Measurements from ENCODE around the gene NXPE3. TPM values are rescaled to one million over a fixed set of nuclear protein-coding genes. Genes with fewer than 3 reads are reported as not detected.

Gene NXPE3
- total RNA-seq = 10 to 100 TPM in 5 of 7 donors, 1 to 10 TPM in 2; 5.6 to 15.2 (median 13.1) TPM
- polyA plus RNA-seq = 10 to 100 TPM in 1 of 2 donors, 1 to 10 TPM in 1; 7.1 to 16.4 TPM
- long read RNA-seq, donor 1, full-length matches to known transcripts = 10 of 19 reads
- long read RNA-seq, donor 1, partial matches to known transcripts = 2 of 19 reads
- long read RNA-seq, donor 1, other reads (novel, unspliced or antisense) = 7 of 19 reads
- long read RNA-seq, donor 2, partial matches to known transcripts = 0 of 1 reads
- long read RNA-seq, donor 2, other reads (novel, unspliced or antisense) = 0 of 1 reads
- long read RNA-seq, donor 3, full-length matches to known transcripts = 17 of 31 reads
- long read RNA-seq, donor 3, partial matches to known transcripts = 3 of 31 reads
- long read RNA-seq, donor 3, other reads (novel, unspliced or antisense) = 11 of 31 reads

GRCh38 chr3:101779047-101779821, at the start of gene NXPE3:
TSS of gene NXPE3 (plus strand) at chr3:101779211. CDS start at chr3:101785597, 6,386 bp downstream.
- Histone ChIP-seq H3K36me3 (no peaks in the 10 kb centered on the region), H3K9me3 (no peaks in the 10 kb centered on the region), H3K27me3 (no peaks in the 10 kb centered on the region), H3K4me3 (peak within 1 kb of the TSS; percentile 91), H3K27ac (peak within 1 kb of the TSS; percentile 14 to 72), H3K4me1 (ENCODE audit: insufficient read depth) (peaks cover 1% of the 10 kb centered on the region)
- intact Hi-C loops (cut with DNase I) = no loop called here
- 0 to 1% (median 1%) methylated on average over 38 to 78 of the region's 78 CpGs for WGBS, 3 donors
- DNase-seq = peak; percentile 85 to 93 (median 91)
- TF ChIP-seq EP300 (IDR thresholded peaks at IDR 0.05) (no peak), CTCF (IDR thresholded peaks at IDR 0.05) (no peak), POLR2A (IDR thresholded peaks at IDR 0.05) (peak; percentile 45)

GRCh38 chr3:101729586-101729985, 49.4 kb upstream of the NXPE3 start:
- WGBS, 3 donors = 92 to 98% (median 96%) methylated on average over 5 of the region's 5 CpGs
- intact Hi-C loops (cut with DNase I) = no loop called here
- no peaks in the 10 kb centered on the region for H3K4me1 ChIP-seq (ENCODE audit: insufficient read depth)
- TF ChIP-seq POLR2A (IDR thresholded peaks at IDR 0.05) (no peak), EP300 (IDR thresholded peaks at IDR 0.05) (no peak), CTCF (IDR thresholded peaks at IDR 0.05) (no peak)
- H3K9me3 ChIP-seq = no peaks in the 10 kb centered on the region
- H3K36me3 ChIP-seq = no peaks in the 10 kb centered on the region
- no peak overlapping the region for H3K4me3 ChIP-seq
- no peak overlapping the region for H3K27ac ChIP-seq
- no peak for DNase-seq
- no peaks in the 10 kb centered on the region for H3K27me3 ChIP-seq

GRCh38 chr3:101730839-101731238, 48.2 kb upstream of the NXPE3 start:
- TF ChIP-seq POLR2A (IDR thresholded peaks at IDR 0.05) (no peak), CTCF (IDR thresholded peaks at IDR 0.05) (no peak), EP300 (IDR thresholded peaks at IDR 0.05) (no peak)
- intact Hi-C loops (cut with DNase I) = no loop called here
- Histone ChIP-seq H3K27me3 (no peaks in the 10 kb centered on the region), H3K36me3 (no peaks in the 10 kb centered on the region), H3K27ac (no peak overlapping the region), H3K9me3 (no peaks in the 10 kb centered on the region), H3K4me1 (ENCODE audit: insufficient read depth) (no peaks in the 10 kb centered on the region), H3K4me3 (no peak overlapping the region)
- DNase-seq = no peak

- Histone ChIP-seq H3K4me3 (no peak overlapping the region), H3K27me3 (no peaks in the 10 kb centered on the region), H3K27ac (no peak overlapping the region), H3K9me3 (no peaks in the 10 kb centered on the region), H3K36me3 (no peaks in the 10 kb centered on the region), H3K4me1 (ENCODE audit: insufficient read depth) (no peaks in the 10 kb centered on the region)
- WGBS, 3 donors = 93 to 98% (median 98%) methylated on average over 4 of the region's 4 CpGs
- intact Hi-C loops (cut with DNase I) = no loop called here
- TF ChIP-seq POLR2A (IDR thresholded peaks at IDR 0.05) (no peak), CTCF (IDR thresholded peaks at IDR 0.05) (no peak), EP300 (IDR thresholded peaks at IDR 0.05) (no peak)
- DNase-seq = no peak
Observed at GRCh38 chr3:101732240-101732641, 46.8 kb upstream of the NXPE3 start.
